GM19023 (cell line): ENCODE data around the gene TGFBR3.
"Not testable (repeated sequence)": the region's sequence is repeated elsewhere in the genome, so short reads cannot be mapped to it uniquely, and the experiment has no call there.

Experiments used
- ATAC-seq: cut with Tn5 transposase; IDR thresholded peaks from one replicate; pipeline ENCODE4 v1.9.1; 2021; ENCODE audit warnings: mild to moderate bottlenecking, moderate library complexity; ENCODE audit not compliant: unreplicated experiment

TGFBR3 gene

DNA sequence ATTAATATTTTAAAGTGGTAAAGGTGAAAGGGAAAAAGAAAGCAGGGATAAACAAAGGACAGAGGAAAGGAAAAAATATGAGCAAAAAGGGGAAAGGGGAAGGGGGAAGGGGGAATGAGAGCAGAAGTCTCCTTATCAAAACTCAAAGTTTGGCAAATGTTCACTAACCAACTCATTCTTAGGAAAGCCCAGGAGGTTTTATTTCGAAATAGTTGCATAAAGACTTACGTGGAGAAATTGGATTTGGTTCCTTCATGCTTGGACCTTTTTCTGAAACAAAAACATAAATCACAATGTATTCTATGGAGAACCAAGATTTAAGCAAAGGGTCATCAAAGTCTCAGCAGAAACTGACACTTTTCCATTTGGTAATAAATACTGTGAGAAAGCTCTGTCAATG lies 188.1 kb downstream of the TGFBR3 start:
- no peak for ATAC-seq

- peak; percentile 76 for ATAC-seq
Observed at GRCh38 chr1:91697416-91697815, 188.5 kb downstream of the TGFBR3 start.

DNA sequence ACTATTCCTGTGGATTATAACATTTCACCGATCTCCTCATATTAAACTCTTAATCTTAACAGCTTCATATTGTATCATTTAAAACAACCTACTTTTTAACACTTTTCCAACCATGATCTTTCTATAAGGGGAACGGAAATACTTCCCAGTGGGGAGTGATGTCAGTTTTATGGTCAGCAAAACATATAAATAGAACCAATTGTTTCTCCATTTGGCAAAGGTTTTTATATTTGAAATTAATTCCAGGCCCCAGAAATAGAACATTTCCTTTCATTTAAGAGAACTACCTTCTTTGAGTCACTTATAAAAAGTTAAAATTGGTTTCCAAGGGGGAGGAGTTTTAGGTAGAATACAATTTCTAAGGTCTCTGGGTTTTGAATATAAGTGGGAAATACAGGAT lies 189.6 kb downstream of the TGFBR3 start:
- ATAC-seq, result no peak

- ATAC-seq, result no peak
Observed at GRCh38 chr1:91693557-91693956, 192.4 kb downstream of the TGFBR3 start.

- ATAC-seq, result no peak
Observed at GRCh38 chr1:91691525-91691924, 194.4 kb downstream of the TGFBR3 start.

DNA sequence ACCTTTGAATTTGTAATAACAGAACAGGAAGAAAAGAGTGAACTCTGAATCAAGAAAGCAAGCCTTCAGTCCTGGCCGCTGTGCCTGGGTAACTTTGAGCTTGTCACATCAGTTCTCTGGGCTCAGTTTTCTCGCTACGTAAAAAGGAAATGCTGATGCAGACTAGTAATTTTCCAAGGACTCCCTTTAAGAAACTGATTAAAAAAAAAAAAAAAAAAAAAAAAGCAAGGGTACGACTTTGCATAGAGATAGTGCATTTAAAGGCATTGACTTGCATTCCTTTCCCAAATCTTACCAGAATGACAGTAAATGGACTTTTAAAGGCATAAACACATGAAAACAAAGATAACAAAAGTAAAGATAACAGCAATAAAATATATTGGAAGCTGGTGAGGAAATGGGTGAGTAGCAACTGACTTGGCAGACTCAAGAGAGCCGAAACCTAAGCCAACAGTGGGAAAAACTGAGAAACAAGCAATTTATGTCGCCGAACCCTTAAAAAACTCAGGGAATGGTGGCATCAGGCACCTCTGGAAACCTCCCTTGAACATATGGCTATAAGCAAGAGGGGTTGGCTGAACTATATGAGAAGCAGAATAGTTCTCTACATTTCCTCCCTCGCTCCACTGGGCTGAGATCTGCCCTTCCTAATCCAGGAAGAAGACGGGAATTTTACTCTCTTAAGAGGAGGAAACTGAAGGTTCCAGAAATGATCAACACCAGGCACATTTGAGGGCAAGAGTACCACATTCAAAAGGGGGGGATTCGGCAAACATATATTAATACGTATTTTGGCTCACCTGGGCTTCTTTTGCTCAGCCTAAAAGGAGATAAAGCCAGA lies 196.1 kb downstream of the TGFBR3 start:
- no peak for ATAC-seq

DNA sequence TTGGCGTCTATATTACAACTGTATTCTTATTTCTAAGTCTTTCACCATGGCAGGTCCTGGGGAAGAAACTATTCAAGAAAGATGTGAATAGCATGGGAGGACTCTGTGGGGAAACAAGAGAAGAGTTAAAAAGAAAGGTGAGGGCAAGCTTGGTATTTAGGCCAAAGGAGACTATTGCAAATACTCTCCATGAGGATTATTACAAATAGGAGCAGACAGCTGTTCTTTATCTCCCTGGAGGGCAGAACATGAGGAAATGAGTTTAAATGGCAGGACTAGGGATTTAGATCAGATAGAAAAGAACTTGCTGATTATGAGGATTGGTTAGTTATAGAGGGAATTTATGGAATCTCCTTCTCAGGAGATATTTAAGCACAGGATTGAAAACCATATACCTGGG lies 198.5 kb downstream of the TGFBR3 start:
- no peak for ATAC-seq

DNA sequence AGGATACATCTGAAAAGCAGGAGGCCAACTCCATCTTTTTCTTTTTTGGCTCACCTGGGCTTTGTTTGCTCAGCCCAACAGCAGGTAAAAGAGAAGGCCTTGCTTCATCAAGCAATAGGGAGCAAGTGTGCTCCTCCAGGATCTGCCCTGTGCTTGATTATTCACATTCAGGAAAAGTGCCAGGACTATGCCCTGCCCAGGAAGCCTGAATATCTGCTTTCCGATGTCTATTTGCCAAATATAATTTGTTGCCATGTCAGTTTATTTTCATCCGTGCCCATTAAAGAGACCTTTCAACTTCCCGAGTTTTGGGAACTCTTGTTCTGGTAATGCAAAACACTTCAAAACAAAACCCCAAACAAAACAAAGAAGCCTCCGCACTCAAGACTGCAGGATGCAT lies 200.0 kb downstream of the TGFBR3 start:
- no peak for ATAC-seq

- ATAC-seq, result no peak
Observed at GRCh38 chr1:91684481-91685196, 201.3 kb downstream of the TGFBR3 start.

DNA sequence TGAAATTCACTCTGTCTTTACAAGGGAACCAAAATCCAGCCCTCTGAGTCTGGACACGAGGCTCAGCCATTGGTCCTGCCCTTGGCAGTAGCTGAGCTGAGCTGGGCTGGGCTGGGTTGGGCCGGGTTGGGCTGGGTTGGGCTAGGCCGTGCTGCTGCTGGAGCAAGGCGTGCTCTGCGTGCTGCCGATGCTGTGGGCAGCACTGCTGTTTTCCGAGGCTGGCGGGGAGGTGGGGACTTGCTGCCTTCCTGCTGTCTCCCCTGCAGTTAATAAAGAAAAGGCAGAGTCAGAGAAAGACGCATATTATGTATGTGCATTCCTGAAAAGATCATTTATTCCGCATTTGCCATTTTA lies 202.4 kb downstream of the TGFBR3 start:
- ATAC-seq, result no peak

GRCh38 chr1:91682882-91683597 lies 202.9 kb downstream of the TGFBR3 start:
- no peak for ATAC-seq

GRCh38 chr1:91680556-91681155 lies 205.3 kb downstream of the TGFBR3 start:
- no peak for ATAC-seq

GRCh38 chr1:91679446-91679845 lies 206.5 kb downstream of the TGFBR3 start:
- no peak for ATAC-seq

GRCh38 chr1:91676030-91676429 lies 209.9 kb downstream of the TGFBR3 start:
- no peak for ATAC-seq

DNA sequence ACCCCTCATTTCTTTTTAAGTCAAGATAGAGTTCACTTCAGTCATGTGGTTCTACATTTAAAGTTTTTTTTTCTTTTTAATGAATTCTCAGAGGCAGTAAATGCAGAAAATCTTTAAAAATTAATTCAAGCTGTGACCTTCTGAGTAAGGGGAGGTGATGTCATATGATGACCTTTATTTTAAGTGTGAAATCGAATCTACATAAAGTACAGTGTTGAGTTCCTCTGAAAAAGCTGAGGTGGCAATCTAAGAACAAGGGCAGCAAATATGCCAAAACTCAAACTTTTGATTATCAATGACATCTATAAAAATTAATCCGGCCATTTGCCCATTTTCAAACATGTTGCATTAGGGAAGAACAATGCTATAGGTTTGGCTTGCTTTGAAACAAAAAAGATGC lies 211.8 kb downstream of the TGFBR3 start:
- no peak for ATAC-seq

GRCh38 chr1:91673613-91674012 lies 212.3 kb downstream of the TGFBR3 start:
- no peak for ATAC-seq

GRCh38 chr1:91672601-91673161 lies 213.3 kb downstream of the TGFBR3 start:
- no peak for ATAC-seq

GRCh38 chr1:91670781-91671180 lies 215.2 kb downstream of the TGFBR3 start:
- ATAC-seq, result no peak

DNA sequence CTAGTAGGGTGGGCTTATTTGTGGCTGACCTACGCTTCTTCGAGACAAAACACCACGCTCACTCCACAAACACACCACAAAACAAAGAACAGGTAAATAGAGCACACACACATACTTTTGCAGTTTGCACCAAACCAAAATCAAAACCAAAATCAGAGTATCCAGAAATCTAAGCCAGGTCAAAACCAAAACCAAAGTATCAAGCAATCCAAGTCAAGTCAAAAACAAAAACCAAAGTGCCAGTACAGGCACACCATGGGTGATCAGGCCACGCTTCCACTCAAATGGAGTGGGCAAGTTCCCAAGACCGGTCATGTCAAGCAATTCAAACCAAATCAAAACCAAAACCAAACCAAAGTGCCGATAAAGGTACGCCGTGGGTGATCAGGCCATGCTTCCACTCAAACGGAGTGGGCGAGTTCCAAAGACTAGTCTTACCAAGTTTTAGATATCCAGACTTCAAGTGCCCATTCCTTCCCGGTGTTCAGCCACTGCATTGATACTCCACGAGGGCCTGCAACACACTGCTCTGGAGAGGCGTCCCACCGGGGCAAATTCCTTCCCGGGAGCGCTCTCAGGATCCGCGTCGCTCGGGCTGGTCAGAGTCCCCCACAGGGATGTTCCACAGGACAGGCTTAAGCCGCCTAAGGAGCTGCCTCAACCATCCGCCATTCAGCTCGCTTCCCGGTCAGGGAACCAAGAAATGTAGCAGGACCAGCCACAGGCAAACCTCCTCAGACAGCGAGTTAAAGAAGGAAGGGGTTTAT lies 216.2 kb downstream of the TGFBR3 start:
- ATAC-seq, result no peak

- not testable (repeated sequence) for ATAC-seq
Observed at GRCh38 chr1:91666651-91667050, 219.3 kb downstream of the TGFBR3 start.
